Erythroblast (primary cell): ENCODE data around the gene UNC80.

Experiments used
- GATA1 ChIP-seq: IDR thresholded peaks from 2 replicates; pipeline ENCODE4 v1.6.1; 2011; ENCODE audit warnings: low read depth, mild to moderate bottlenecking, control low read depth, low read length, moderate library complexity
- POLR2A ChIP-seq: IDR thresholded peaks from 2 replicates; pipeline ENCODE4 v1.6.1; 2011; ENCODE audit warnings: mild to moderate bottlenecking, low read length

GRCh38 chr2:210007895-210008294 lies 236.3 kb downstream of the UNC80 start:
- TF ChIP-seq POLR2A (no peak), GATA1 (no peak)
